Upper lobe of left lung (tissue), 4 donors: ENCODE results near the gene ASIC2.
"Not testable (repeated sequence)": the region's sequence is repeated elsewhere in the genome, so short reads cannot be mapped to it uniquely, and the experiment has no call there.

Experiments
- CTCF ChIP-seq, 6 experiments: fragments of 450-650 bp in 4 of 6; fragments of 200-600 bp in 2 of 6; sonication (generic) in 2 of 6; IDR thresholded peaks; one replicate each; pipeline ENCODE4 v1.5.1; 2016 to 2019; ENCODE audit warnings: antibody characterized with exemption in 6 of 6
- POLR2A ChIP-seq, 4 donors: fragments of 450-650 bp; IDR thresholded peaks; one replicate each; pipeline ENCODE4 v1.5.1; 2016 to 2017; ENCODE audit warnings: antibody characterized with exemption in 4 of 4, mild to moderate bottlenecking in 2 of 4

DNA sequence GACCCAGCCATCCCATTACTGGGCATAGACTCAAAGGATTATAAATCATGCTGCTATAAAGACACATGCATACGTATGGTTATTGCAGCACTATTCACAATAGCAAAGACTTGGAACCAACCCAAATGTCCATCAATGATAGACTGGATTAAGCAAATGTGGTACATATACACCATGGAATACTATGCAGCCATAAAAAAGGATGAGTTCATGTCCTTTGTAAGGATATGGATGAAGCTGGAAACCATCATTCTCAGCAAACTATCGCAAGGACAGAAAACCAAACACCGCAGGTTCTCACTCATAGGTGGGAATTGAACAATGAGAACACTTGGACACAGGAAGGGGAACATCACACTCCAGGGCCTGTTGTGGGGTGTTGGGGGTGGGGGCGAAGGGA, 323.9 kb downstream of the ASIC2 start:
- not testable (repeated sequence) for TF ChIP-seq POLR2A, CTCF (IDR thresholded peaks at IDR 0.05)
